H1 (cell line): Measurements from ENCODE around the gene LTBP4. TPM values are rescaled to one million over a fixed set of nuclear protein-coding genes. Genes with fewer than 3 reads are reported as not detected.

Source experiments
- CTCF ChIA-PET: fragments of 300-600 bp; sonication (Branson Sonifier 250); formaldehyde crosslinking; loops from one replicate; lab custom pipeline; 2021; ENCODE audit not compliant: partially characterized antibody; lab: Charles Lee
- POLR2A ChIA-PET: fragments of 300-600 bp; sonication (Branson Sonifier 250); formaldehyde crosslinking; loops from one replicate; lab custom pipeline; 2021; ENCODE audit warnings: inconsistent platforms; ENCODE audit not compliant: partially characterized antibody; lab: Charles Lee
- DNase-seq, 2 experiments: peaks; one replicate each; pipeline versions ENCODE4 v3.0.0 to v3.0.0-alpha.2; 2010 to 2022; ENCODE audit warnings: low spot score in 2 of 2, low read depth in 1 of 2, mixed read lengths in 1 of 2
- FAIRE-seq: peaks from 2 replicates; lab custom pipeline; 2011; peaks lifted over from hg19 to GRCh38; lab: Jason Lieb, UNC
- H2AFZ ChIP-seq: 2 replicates; pipeline ENCODE4 v1.8.1; 2012; ENCODE audit warnings: low read length, inconsistent platforms
- H2AK5ac ChIP-seq: 2 replicates; pipeline ENCODE4 v1.6.1; 2013; ENCODE audit warnings: low read depth, low read length
- H2BK120ac ChIP-seq: replicated peaks from 2 replicates; pipeline ENCODE3; 2013; ENCODE audit warnings: low read depth, low read length, inconsistent platforms
- H2BK12ac ChIP-seq: 2 replicates; pipeline ENCODE4 v1.6.1; 2013; ENCODE audit warnings: low read depth, low read length
- H2BK15ac ChIP-seq: 2 replicates; pipeline ENCODE4 v1.6.1; 2013; ENCODE audit warnings: low read length
- H2BK20ac ChIP-seq: 2 replicates; pipeline ENCODE4 v1.6.1; 2013; ENCODE audit warnings: low read length
- H2BK5ac ChIP-seq: 2 replicates; pipeline ENCODE4 v1.6.1; 2013; ENCODE audit warnings: low read depth, low read length
- H3K14ac ChIP-seq: 2 replicates; pipeline ENCODE4 v1.6.1; 2013; ENCODE audit warnings: inconsistent platforms; ENCODE audit not compliant: insufficient read length
- H3K18ac ChIP-seq: 2 replicates; pipeline ENCODE4 v1.6.1; 2013; ENCODE audit warnings: low read length; ENCODE audit errors: extremely low read depth
- H3K23ac ChIP-seq: 2 replicates; pipeline ENCODE4 v1.6.1; 2013; ENCODE audit warnings: inconsistent platforms; ENCODE audit not compliant: insufficient read length
- H3K23me2 ChIP-seq: 2 replicates; pipeline ENCODE4 v1.6.1; 2013; ENCODE audit warnings: low read depth, low read length
- H3K27ac ChIP-seq: 2 replicates; pipeline ENCODE4 v1.6.1; 2011; ENCODE audit warnings: low read depth, low read length, inconsistent platforms
- H3K27me3 ChIP-seq, 4 experiments: replicated peaks in 1 of 4; 1 replicate in 1 of 4; 2 replicates in 3 of 4; pipeline versions ENCODE4 v1.6.1 to v1.8.1; 2011 to 2013; ENCODE audit warnings: low read length in 3 of 4, mild to moderate bottlenecking in 3 of 4, inconsistent platforms in 2 of 4, mixed read lengths in 2 of 4, moderate library complexity in 1 of 4; ENCODE audit not compliant: control insufficient read depth in 3 of 4, insufficient read depth in 3 of 4; ENCODE audit errors: extremely low read depth in 1 of 4
- H3K36me3 ChIP-seq, 4 experiments: 2 replicates each; pipeline versions ENCODE4 v1.6.1 to v1.8.1; 2011 to 2013; ENCODE audit warnings: mild to moderate bottlenecking in 4 of 4, low read length in 3 of 4, moderate library complexity in 2 of 4, control low read depth in 1 of 4, inconsistent platforms in 1 of 4; ENCODE audit not compliant: insufficient read depth in 4 of 4, control insufficient read depth in 2 of 4
- H3K4ac ChIP-seq: replicated peaks from 2 replicates; pipeline ENCODE3; 2013; ENCODE audit warnings: low read length, low read depth, mixed read lengths, inconsistent platforms; ENCODE audit not compliant: insufficient read length
- H3K4me1 ChIP-seq, 4 experiments: replicated peaks in 1 of 4; 1 replicate in 1 of 4; 2 replicates in 3 of 4; pipeline versions ENCODE4 v1.6.1 to v1.8.1; 2011 to 2013; ENCODE audit warnings: low read length in 3 of 4, inconsistent platforms in 2 of 4, mixed read lengths in 1 of 4; ENCODE audit not compliant: insufficient read depth in 4 of 4, control insufficient read depth in 3 of 4
- H3K4me2 ChIP-seq, 2 experiments: 2 replicates each; pipeline versions ENCODE4 v1.6.1 to v1.8.1; 2011 to 2013; ENCODE audit warnings: low read depth in 2 of 2, low read length in 2 of 2, control low read depth in 1 of 2, inconsistent platforms in 1 of 2, mild to moderate bottlenecking in 1 of 2; ENCODE audit not compliant: insufficient read depth in 1 of 2
- H3K4me3 ChIP-seq, 4 experiments: fragments of 200-600, 300-600 bp in 1 of 4; sonication (generic), shearing (Covaris generic), sonication (Bioruptor Twin) in 1 of 4; 2 replicates each; pipeline versions ENCODE4 v1.5.1 to v1.8.1; 2011 to 2016; ENCODE audit warnings: low read length in 4 of 4, low read depth in 3 of 4, control low read depth in 2 of 4, inconsistent platforms in 2 of 4, mild to moderate bottlenecking in 2 of 4, mixed read lengths in 1 of 4, moderate library complexity in 1 of 4; ENCODE audit not compliant: insufficient read depth in 2 of 4; ENCODE audit errors: extremely low read depth in 1 of 4
- H3K56ac ChIP-seq: replicated peaks from 2 replicates; pipeline ENCODE3; 2013; ENCODE audit warnings: low read depth, mild to moderate bottlenecking, mixed read lengths, low read length, inconsistent platforms; ENCODE audit not compliant: insufficient read length
- H3K79me1 ChIP-seq: 2 replicates; pipeline ENCODE4 v1.6.1; 2013; ENCODE audit warnings: low read depth, low read length, control low read depth
- H3K79me2 ChIP-seq, 2 experiments: 2 replicates each; pipeline versions ENCODE4 v1.6.1 to v1.8.1; 2012 to 2013; ENCODE audit warnings: low read length in 2 of 2, mild to moderate bottlenecking in 2 of 2, inconsistent platforms in 1 of 2; ENCODE audit not compliant: insufficient read depth in 2 of 2, control insufficient read depth in 1 of 2
- H3K9ac ChIP-seq, 4 experiments: replicated peaks in 1 of 4; 1 replicate in 1 of 4; 2 replicates in 3 of 4; pipeline versions ENCODE4 v1.6.1 to v1.8.1; 2011 to 2013; ENCODE audit warnings: low read depth in 3 of 4, low read length in 3 of 4, control low read depth in 2 of 4, mild to moderate bottlenecking in 2 of 4, moderate library complexity in 2 of 4, inconsistent platforms in 1 of 4; ENCODE audit errors: extremely low read depth in 1 of 4
- H3K9me3 ChIP-seq, 2 experiments: 2 replicates each; pipeline versions ENCODE4 v1.6.1 to v1.8.1; 2012 to 2013; ENCODE audit warnings: mild to moderate bottlenecking in 2 of 2, moderate library complexity in 2 of 2, control low read depth in 1 of 2, inconsistent platforms in 1 of 2, low read depth in 1 of 2, low read length in 1 of 2, mixed read lengths in 1 of 2; ENCODE audit not compliant: insufficient read depth in 2 of 2
- H4K20me1 ChIP-seq, 2 experiments: replicated peaks in 1 of 2; 2 replicates each; pipeline versions ENCODE3 to v1.8.1; 2011 to 2013; ENCODE audit warnings: inconsistent platforms in 2 of 2, low read length in 2 of 2, mild to moderate bottlenecking in 1 of 2; ENCODE audit not compliant: insufficient read depth in 2 of 2, control insufficient read depth in 1 of 2
- H4K5ac ChIP-seq: 2 replicates; pipeline ENCODE4 v1.6.1; 2013; ENCODE audit warnings: low read length, low read depth, mixed read lengths, inconsistent platforms; ENCODE audit not compliant: insufficient read length
- H4K8ac ChIP-seq: 2 replicates; pipeline ENCODE4 v1.8.0; 2013; ENCODE audit warnings: mild to moderate bottlenecking, moderate library complexity, low read length, inconsistent platforms; ENCODE audit not compliant: insufficient read depth; ENCODE audit errors: extremely low read depth
- H4K91ac ChIP-seq: replicated peaks from 2 replicates; pipeline ENCODE3; 2013; ENCODE audit warnings: low read length, mixed read lengths, inconsistent platforms; ENCODE audit not compliant: insufficient read length
- ATF2 ChIP-seq: IDR thresholded peaks from 2 replicates; pipeline ENCODE4 v1.6.1; 2012; ENCODE audit warnings: low read length, inconsistent platforms
- CREB1 ChIP-seq: IDR thresholded peaks from 2 replicates; pipeline ENCODE4 v1.6.1; 2012; ENCODE audit warnings: inconsistent platforms
- CTCF ChIP-seq, 3 experiments: IDR thresholded peaks; 1 replicate in 2 of 3; 2 replicates in 1 of 3; pipeline versions ENCODE4 v1.5.1 to v1.6.1; 2011; ENCODE audit warnings: low read length in 3 of 3, mild to moderate bottlenecking in 3 of 3, inconsistent platforms in 2 of 3, low read depth in 1 of 3, moderate library complexity in 1 of 3; ENCODE audit not compliant: insufficient read depth in 1 of 3; ENCODE audit errors: control extremely low read depth in 1 of 3
- EGR1 ChIP-seq: IDR thresholded peaks from 2 replicates; pipeline ENCODE4 v1.6.1; 2011; ENCODE audit warnings: low read depth, low read length, borderline replicate concordance
- KDM5A ChIP-seq: fragments of 200-600 bp; IDR thresholded peaks from 2 replicates; pipeline ENCODE4 v1.7.1; 2012; ENCODE audit warnings: mild to moderate bottlenecking, low read length, inconsistent platforms, mixed read lengths
- NANOG ChIP-seq: IDR thresholded peaks from 2 replicates; pipeline ENCODE4 v1.6.1; 2011; ENCODE audit warnings: low read length, low read depth, mild to moderate bottlenecking, inconsistent platforms; ENCODE audit not compliant: insufficient read depth, poor library complexity, severe bottlenecking
- PHF8 ChIP-seq: fragments of 200-600 bp; sonication (generic); conservative IDR thresholded peaks from 2 replicates; pipeline ENCODE4 v1.7.1; 2012; ENCODE audit warnings: low read depth, mild to moderate bottlenecking, inconsistent platforms, low read length, moderate library complexity
- POU5F1 ChIP-seq: IDR thresholded peaks from 2 replicates; pipeline ENCODE4 v1.6.1; 2011; ENCODE audit warnings: low read depth, mild to moderate bottlenecking, low read length, moderate library complexity
- RNF2 ChIP-seq: fragments of 200-900, 300-1000 bp; sonication (generic); IDR thresholded peaks from 2 replicates; pipeline ENCODE4 v1.7.1; 2016; ENCODE audit warnings: borderline replicate concordance, low read depth, mild to moderate bottlenecking, antibody characterized with exemption, low read length; ENCODE audit not compliant: poor library complexity, severe bottlenecking; ENCODE audit errors: missing control alignments
- WGBS, 2 experiments: shearing (Covaris generic) in 1 of 2; methylation state at CpG; one replicate each; pipeline versions ENCODE4 v1.1.6 to v1.1.7; 2013 to 2015; ENCODE audit warnings: low lambda C conversion rate in 2 of 2, mixed read lengths in 2 of 2, inconsistent platforms in 1 of 2, low coverage in 1 of 2, missing lambda C conversion rate in 1 of 2; ENCODE audit not compliant: insufficient replicate concordance in 2 of 2, insufficient coverage in 1 of 2, insufficient read length in 1 of 2; ENCODE audit errors: extremely low coverage in 1 of 2, missing lambda C conversion rate in 1 of 2; 5-methylcytosine and 5-hydroxymethylcytosine counted together
- polyA plus RNA-seq, 7 experiments: library from polyadenylated mRNA; depleted of rRNA in 3 of 7; stranded (reverse) in 5 of 7; unstranded in 2 of 7; fragments of >200 nt in 5 of 7; fragments of 200-250 nt in 2 of 7; gene quantifications; 1 replicate in 5 of 7; 2 replicates in 1 of 7; 4 replicates in 1 of 7; pipeline versions ENCODE4 v1.2.1 to v1.2.3, GENCODE V29; 2011 to 2013; ENCODE audit warnings: missing spikeins in 2 of 7, mixed read lengths in 2 of 7
- total RNA-seq: library from RNA; stranded (reverse); fragmentation: NEBNext Ultra II Directional; extraction: Animal tissue kit (Norgen Biotek cat#: 25700); gene quantifications from 2 replicates; pipeline ENCODE4 v1.2.1, GENCODE V29; 2021

The LTBP4 gene
- total and polyA plus RNA-seq, 2 of the 8 experiments (the other 6 are each of a cell fraction or from before 2014, with no cell fraction given): 54.5 to 77.1 TPM

GRCh38 chr19:40621283-40621682, 20.1 kb downstream of the LTBP4 start:
- Histone ChIP-seq H3K4me3 (no peak overlapping the region), H3K27me3 (no peaks in the 10 kb centered on the region; a peak in 1 of 7 replicates), H3K9ac (no peak overlapping the region), H2BK20ac (no peak overlapping the region), H3K4me1 (peaks cover 0 to 18% (median 8%) of the 10 kb centered on the region in 4 experiments; a peak in 6 of 7 replicates), H3K14ac (no peak overlapping the region), H4K91ac (no peak overlapping the region), H3K27ac (no peak overlapping the region), H2BK5ac (no peak overlapping the region), H3K4ac (no peak overlapping the region), H3K9me3 (no peaks in the 10 kb centered on the region), H2BK12ac (no peak overlapping the region), H4K20me1 (peaks cover 2 to 3% of the 10 kb centered on the region in 2 experiments), H3K23me2 (peaks cover 2% of the 10 kb centered on the region; the same call in 1 of the 2 replicates), H2BK120ac (no peak overlapping the region), H3K23ac (no peak overlapping the region), H4K8ac (no peak overlapping the region), H3K4me2 (no peak overlapping the region), H3K79me1 (no peaks in the 10 kb centered on the region), H3K36me3 (peaks cover 5 to 34% (median 15%) of the 10 kb centered on the region in 4 experiments), H2BK15ac (no peak overlapping the region), H3K56ac (no peak overlapping the region), H2AK5ac (no peak overlapping the region), H2AFZ (no peak overlapping the region), H4K5ac (no peak overlapping the region), H3K18ac (no peak overlapping the region), H3K79me2 (no peaks in the 10 kb centered on the region)
- CTCF ChIA-PET: interaction anchor here (0.9 to 3.2 kb wide), 4 partner anchors 13 to 42 kb away, joined by 3 to 29 read pairs (median 7); no protein-coding TSS in a partner anchor
- POLR2A ChIA-PET: interaction anchor here (0.6 to 1.7 kb wide), 3 partner anchors 11 to 34 kb away, joined by 4 to 5 read pairs (median 5); no protein-coding TSS in a partner anchor
- FAIRE-seq: no peak
- 100% methylated on average over 2 of the region's 2 CpGs; no CpG with 5 or more reads in 1 of the 2 experiments for WGBS, 2 experiments
- no peak for DNase-seq
- no peak for TF ChIP-seq PHF8
- TF ChIP-seq KDM5A: no peak
- no peak for TF ChIP-seq CTCF (IDR thresholded peaks at IDR 0.05; ENCODE audit: control extremely low read depth in 1 of 3, insufficient read depth in 1 of 3, low read depth in 1 of 3, low read length in 3 of 3)
- TF ChIP-seq POU5F1: no peak
- TF ChIP-seq NANOG: no peak
- no peak for TF ChIP-seq CREB1
- TF ChIP-seq ATF2: no peak
- no peak for TF ChIP-seq RNF2
- no peak for TF ChIP-seq EGR1
